ENCODE results near the gene PRR7. TPM values are rescaled to one million over a fixed set of nuclear protein-coding genes. Genes with fewer than 3 reads are reported as not detected.

PRR7 gene
- total and polyA plus RNA-seq, 2 experiments from 2014 or later, result 7.6 to 9.7 TPM

DNA sequence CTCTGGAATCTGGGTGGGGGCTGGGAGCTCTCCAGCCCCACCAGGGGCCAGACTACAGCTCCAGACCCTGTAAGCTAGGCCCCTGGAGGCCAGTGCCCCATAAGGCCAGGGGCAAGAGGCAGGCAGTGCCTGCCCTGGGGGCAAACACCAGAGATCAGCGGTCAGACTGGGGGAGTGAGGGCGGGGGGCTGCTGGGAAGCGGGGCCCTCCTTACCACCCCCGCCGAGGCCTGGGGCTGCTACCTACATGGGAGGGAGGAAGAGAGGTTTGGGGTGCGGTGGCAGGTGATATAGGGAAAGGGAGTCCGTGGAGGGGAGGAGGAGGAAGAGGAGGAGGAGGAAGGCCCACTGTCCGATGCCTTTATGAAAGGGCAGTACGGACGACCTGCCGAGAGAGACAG, 12.7 kb downstream of the PRR7 start (continued):
- TF ChIP-seq, protein P1, sequence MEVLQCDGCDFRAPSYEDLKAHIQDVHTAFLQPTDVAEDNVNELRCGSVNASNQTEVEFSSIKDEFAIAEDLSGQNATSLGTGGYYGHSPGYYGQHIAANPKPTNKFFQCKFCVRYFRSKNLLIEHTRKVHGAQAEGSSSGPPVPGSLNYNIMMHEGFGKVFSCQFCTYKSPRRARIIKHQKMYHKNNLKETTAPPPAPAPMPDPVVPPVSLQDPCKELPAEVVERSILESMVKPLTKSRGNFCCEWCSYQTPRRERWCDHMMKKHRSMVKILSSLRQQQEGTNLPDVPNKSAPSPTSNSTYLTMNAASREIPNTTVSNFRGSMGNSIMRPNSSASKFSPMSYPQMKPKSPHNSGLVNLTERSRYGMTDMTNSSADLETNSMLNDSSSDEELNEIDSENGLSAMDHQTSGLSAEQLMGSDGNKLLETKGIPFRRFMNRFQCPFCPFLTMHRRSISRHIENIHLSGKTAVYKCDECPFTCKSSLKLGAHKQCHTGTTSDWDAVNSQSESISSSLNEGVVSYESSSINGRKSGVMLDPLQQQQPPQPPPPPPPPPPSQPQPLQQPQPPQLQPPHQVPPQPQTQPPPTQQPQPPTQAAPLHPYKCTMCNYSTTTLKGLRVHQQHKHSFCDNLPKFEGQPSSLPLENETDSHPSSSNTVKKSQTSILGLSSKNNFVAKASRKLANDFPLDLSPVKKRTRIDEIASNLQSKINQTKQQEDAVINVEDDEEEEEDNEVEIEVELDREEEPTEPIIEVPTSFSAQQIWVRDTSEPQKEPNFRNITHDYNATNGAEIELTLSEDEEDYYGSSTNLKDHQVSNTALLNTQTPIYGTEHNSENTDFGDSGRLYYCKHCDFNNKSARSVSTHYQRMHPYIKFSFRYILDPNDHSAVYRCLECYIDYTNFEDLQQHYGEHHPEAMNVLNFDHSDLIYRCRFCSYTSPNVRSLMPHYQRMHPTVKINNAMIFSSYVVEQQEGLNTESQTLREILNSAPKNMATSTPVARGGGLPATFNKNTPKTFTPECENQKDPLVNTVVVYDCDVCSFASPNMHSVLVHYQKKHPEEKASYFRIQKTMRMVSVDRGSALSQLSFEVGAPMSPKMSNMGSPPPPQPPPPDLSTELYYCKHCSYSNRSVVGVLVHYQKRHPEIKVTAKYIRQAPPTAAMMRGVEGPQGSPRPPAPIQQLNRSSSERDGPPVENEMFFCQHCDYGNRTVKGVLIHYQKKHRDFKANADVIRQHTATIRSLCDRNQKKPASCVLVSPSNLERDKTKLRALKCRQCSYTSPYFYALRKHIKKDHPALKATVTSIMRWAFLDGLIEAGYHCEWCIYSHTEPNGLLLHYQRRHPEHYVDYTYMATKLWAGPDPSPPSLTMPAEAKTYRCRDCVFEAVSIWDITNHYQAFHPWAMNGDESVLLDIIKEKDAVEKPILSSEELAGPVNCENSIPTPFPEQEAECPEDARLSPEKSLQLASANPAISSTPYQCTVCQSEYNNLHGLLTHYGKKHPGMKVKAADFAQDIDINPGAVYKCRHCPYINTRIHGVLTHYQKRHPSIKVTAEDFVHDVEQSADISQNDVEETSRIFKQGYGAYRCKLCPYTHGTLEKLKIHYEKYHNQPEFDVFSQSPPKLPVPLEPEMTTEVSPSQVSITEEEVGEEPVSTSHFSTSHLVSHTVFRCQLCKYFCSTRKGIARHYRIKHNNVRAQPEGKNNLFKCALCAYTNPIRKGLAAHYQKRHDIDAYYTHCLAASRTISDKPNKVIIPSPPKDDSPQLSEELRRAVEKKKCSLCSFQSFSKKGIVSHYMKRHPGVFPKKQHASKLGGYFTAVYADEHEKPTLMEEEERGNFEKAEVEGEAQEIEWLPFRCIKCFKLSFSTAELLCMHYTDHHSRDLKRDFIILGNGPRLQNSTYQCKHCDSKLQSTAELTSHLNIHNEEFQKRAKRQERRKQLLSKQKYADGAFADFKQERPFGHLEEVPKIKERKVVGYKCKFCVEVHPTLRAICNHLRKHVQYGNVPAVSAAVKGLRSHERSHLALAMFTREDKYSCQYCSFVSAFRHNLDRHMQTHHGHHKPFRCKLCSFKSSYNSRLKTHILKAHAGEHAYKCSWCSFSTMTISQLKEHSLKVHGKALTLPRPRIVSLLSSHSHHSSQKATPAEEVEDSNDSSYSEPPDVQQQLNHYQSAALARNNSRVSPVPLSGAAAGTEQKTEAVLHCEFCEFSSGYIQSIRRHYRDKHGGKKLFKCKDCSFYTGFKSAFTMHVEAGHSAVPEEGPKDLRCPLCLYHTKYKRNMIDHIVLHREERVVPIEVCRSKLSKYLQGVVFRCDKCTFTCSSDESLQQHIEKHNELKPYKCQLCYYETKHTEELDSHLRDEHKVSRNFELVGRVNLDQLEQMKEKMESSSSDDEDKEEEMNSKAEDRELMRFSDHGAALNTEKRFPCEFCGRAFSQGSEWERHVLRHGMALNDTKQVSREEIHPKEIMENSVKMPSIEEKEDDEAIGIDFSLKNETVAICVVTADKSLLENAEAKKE (CRISPR knock-in tag; IDR thresholded peaks at IDR 0.05), result no peak
- TF ChIP-seq ZNF114 (CRISPR knock-in tag; IDR thresholded peaks at IDR 0.05), result no peak

DNA sequence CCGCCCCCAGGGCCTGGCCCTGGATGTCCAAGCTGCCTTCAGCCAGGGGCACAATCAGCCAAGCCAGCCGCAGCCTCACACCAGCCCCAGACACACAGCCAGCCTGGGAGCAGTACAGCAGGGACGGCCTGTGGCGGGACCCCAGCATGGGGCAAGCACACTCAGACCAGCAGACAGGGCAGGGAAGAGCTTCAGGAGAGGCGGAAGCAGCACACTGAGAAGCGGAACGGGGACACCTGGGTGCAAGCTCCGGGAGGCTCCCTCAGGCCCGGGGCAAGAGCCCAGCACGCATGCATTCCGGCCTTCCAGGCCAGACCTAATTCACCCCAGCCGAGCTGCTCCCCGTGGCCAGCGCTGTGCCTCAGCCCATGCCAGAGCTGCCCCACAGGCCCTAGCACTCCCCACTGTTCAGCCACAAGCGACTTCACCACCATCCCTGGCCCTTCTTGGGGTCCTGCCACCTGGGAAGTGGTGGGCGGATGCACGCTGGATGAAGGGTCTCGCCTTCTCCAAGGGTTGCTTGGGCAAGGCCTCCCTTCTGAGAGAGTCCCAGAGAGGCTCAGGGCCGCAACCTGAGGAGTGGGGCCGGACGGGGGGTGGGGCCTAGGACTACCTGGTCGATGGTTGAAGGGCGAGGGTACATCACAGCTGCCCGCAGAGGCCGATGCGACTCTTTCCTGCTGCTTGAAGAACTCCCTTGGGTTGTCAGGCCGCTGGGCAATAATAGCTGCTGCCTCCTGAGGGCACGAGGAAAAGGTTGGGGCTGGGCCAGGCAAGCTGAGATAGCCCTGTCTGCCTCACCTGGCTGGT, 13.4 kb downstream of the PRR7 start:
- Histone ChIP-seq H3K4me2 (no peak overlapping the region), H3K79me2 (replicated peaks; ENCODE audit: insufficient read depth) (peaks cover 13% of the 10 kb centered on the region), H3K27me3 (ENCODE audit: insufficient read depth) (no peaks in the 10 kb centered on the region), H2AFZ (no peak overlapping the region), H3F3A (replicated peaks; ENCODE audit: low read depth) (peaks cover 47% of the 10 kb centered on the region), H3K36me3 (ENCODE audit: insufficient read depth) (peaks cover 36% of the 10 kb centered on the region), H4K20me1 (replicated peaks; ENCODE audit: insufficient read depth) (peaks cover 25% of the 10 kb centered on the region), H3K4me3 (no peak overlapping the region), H3K9me2 (ENCODE audit: insufficient read depth) (no peaks in the 10 kb centered on the region), H3K27ac (ENCODE audit: low read depth) (0 out of 2 replicates have a peak overlapping the region, but pooled peaks have one; percentile 45), H3K4me1 (ENCODE audit: insufficient read depth) (peaks cover 10% of the 10 kb centered on the region)
- peaks cover 3% of the 10 kb centered on the region; the same call in 2 of the 3 replicates for H3K9me3 Mint-ChIP-seq
- H3K27me3 Mint-ChIP-seq (ENCODE audit: insufficient read depth, low read depth, poor library complexity), result peaks cover 41% of the 10 kb centered on the region
- no peak overlapping the region for H3K4me3 Mint-ChIP-seq
- H3K36me3 Mint-ChIP-seq (ENCODE audit: low read depth), result peaks cover 67% of the 10 kb centered on the region
- ATAC-seq (no peak), DNase-seq (ENCODE audit: low spot score) (no peak)
- H3K4me1 Mint-ChIP-seq, result peaks cover 15% of the 10 kb centered on the region
- TF ChIP-seq, protein P1 (CRISPR knock-in tag; IDR thresholded peaks at IDR 0.05), result no peak
- TF ChIP-seq STAT1 (IDR thresholded peaks at IDR 0.05; ENCODE audit: unreplicated experiment), result no peak
- TF ChIP-seq POLR2AphosphoS5 (IDR thresholded peaks at IDR 0.05; ENCODE audit: low read depth), result peak; percentile 48; the same call in 1 of the 2 replicates
- peak overlapping the region; percentile 36; the same call in 1 of the 2 replicates for H3K27ac Mint-ChIP-seq

Data from GM23338 (cell line).